ENCODE data around the gene MARF1.
"Not testable (repeated sequence)": the region's sequence is repeated elsewhere in the genome, so short reads cannot be mapped to it uniquely, and the experiment has no call there.

Gene MARF1

GRCh38 chr16:15652293-15653001 lies 9.5 kb upstream of the MARF1 start:
- no peak for DNase-seq (ENCODE audit: insufficient read length, low spot score)
- FAIRE-seq, result no peak

- FAIRE-seq, result no peak
- DNase-seq (ENCODE audit: insufficient read length, low spot score), result no peak
Observed at GRCh38 chr16:15650698-15651171, 7.8 kb upstream of the MARF1 start.

GRCh38 chr16:15650019-15650697 lies 7.2 kb upstream of the MARF1 start, which contains the start of gene NDE1:
Gene NDE1, plus strand, starts transcription at chr16:15650245. Its CDS starts 14,534 bp downstream, at chr16:15664779.
- FAIRE-seq, result peak; percentile 51
- DNase-seq (ENCODE audit: insufficient read length, low spot score), result peak; percentile 92

- no peak for DNase-seq (ENCODE audit: insufficient read length, low spot score)
- FAIRE-seq, result no peak
Observed at GRCh38 chr16:15649727-15650018, 6.7 kb upstream of the MARF1 start.

GRCh38 chr16:15649311-15649710 lies 6.4 kb upstream of the MARF1 start:
- not testable (repeated sequence) for FAIRE-seq

GRCh38 chr16:15648135-15648730 lies 5.3 kb upstream of the MARF1 start:
- DNase-seq (ENCODE audit: insufficient read length, low spot score), result no peak
- FAIRE-seq, result no peak

More at GRCh38 chr16:15649311-15649710, 6.4 kb upstream of the MARF1 start:
- not testable (repeated sequence) for DNase-seq (ENCODE audit: insufficient read length, low spot score)

- FAIRE-seq, result no peak
Observed at GRCh38 chr16:15647294-15648014, 4.5 kb upstream of the MARF1 start.

GRCh38 chr16:15646557-15647293 lies 3.8 kb upstream of the MARF1 start:
- not testable (repeated sequence) for FAIRE-seq; DNase-seq (ENCODE audit: insufficient read length, low spot score)

More at GRCh38 chr16:15647294-15648014, 4.5 kb upstream of the MARF1 start:
- DNase-seq (ENCODE audit: insufficient read length, low spot score), result no peak

GRCh38 chr16:15644962-15645465 lies 2.1 kb upstream of the MARF1 start:
- FAIRE-seq, result not testable (repeated sequence)

GRCh38 chr16:15644267-15644961 lies 1.5 kb upstream of the MARF1 start:
- DNase-seq (ENCODE audit: insufficient read length, low spot score), result peak; percentile 44
- FAIRE-seq, result no peak

More at GRCh38 chr16:15644962-15645465, 2.1 kb upstream of the MARF1 start:
- peak; percentile 41 for DNase-seq (ENCODE audit: insufficient read length, low spot score)

GRCh38 chr16:15643946-15644250 lies 944 bp upstream of the MARF1 start:
- no peak for DNase-seq (ENCODE audit: insufficient read length, low spot score)
- no peak for FAIRE-seq

GRCh38 chr16:15642557-15643047 lies 352 bp downstream of the MARF1 start:
- peak; percentile 49 for DNase-seq (ENCODE audit: insufficient read length, low spot score)
- FAIRE-seq, result no peak

GRCh38 chr16:15641753-15642556 lies 999 bp downstream of the MARF1 start:
- DNase-seq (ENCODE audit: insufficient read length, low spot score) (no peak), FAIRE-seq (no peak)

GRCh38 chr16:15640966-15641365 lies 2.0 kb downstream of the MARF1 start:
- FAIRE-seq (no peak), DNase-seq (ENCODE audit: insufficient read length, low spot score) (no peak)

GRCh38 chr16:15639061-15639568 lies 3.8 kb downstream of the MARF1 start:
- DNase-seq (ENCODE audit: insufficient read length, low spot score) (no peak), FAIRE-seq (no peak)

- DNase-seq (ENCODE audit: insufficient read length, low spot score) (no peak), FAIRE-seq (no peak)
Observed at GRCh38 chr16:15636392-15636873, 6.5 kb downstream of the MARF1 start.

GRCh38 chr16:15635926-15636325 lies 7.0 kb downstream of the MARF1 start:
- DNase-seq (ENCODE audit: insufficient read length, low spot score) (no peak), FAIRE-seq (peak; percentile 16)

- no peak for DNase-seq (ENCODE audit: insufficient read length, low spot score)
- FAIRE-seq, result no peak
Observed at GRCh38 chr16:15631730-15632409, 11.1 kb downstream of the MARF1 start.
